8988T (cell line): ENCODE measurements around the gene REEP2.
"Not testable (repeated sequence)": the region's sequence is repeated elsewhere in the genome, so short reads cannot be mapped to it uniquely, and the experiment has no call there.

Experiments
- DNase-seq: peaks from one replicate; pipeline ENCODE4 v3.0.0; 2011

The REEP2 gene

DNA sequence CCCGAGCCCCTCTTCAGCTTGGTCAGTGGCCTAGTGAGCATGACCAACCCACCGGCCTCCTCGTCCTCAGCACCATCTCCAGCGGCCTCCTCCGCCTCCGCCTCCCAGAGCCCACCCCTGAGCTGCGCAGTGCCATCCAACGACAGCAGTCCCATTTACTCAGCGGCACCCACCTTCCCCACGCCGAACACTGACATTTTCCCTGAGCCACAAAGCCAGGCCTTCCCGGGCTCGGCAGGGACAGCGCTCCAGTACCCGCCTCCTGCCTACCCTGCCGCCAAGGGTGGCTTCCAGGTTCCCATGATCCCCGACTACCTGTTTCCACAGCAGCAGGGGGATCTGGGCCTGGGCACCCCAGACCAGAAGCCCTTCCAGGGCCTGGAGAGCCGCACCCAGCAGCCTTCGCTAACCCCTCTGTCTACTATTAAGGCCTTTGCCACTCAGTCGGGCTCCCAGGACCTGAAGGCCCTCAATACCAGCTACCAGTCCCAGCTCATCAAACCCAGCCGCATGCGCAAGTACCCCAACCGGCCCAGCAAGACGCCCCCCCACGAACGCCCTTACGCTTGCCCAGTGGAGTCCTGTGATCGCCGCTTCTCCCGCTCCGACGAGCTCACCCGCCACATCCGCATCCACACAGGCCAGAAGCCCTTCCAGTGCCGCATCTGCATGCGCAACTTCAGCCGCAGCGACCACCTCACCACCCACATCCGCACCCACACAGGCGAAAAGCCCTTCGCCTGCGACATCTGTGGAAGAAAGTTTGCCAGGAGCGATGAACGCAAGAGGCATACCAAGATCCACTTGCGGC, 28.2 kb downstream of the REEP2 start:
- DNase-seq: no peak

- no peak for DNase-seq
These were observed 28.9 kb downstream of the REEP2 start for GRCh38 chr5:138467711-138468132.

DNA sequence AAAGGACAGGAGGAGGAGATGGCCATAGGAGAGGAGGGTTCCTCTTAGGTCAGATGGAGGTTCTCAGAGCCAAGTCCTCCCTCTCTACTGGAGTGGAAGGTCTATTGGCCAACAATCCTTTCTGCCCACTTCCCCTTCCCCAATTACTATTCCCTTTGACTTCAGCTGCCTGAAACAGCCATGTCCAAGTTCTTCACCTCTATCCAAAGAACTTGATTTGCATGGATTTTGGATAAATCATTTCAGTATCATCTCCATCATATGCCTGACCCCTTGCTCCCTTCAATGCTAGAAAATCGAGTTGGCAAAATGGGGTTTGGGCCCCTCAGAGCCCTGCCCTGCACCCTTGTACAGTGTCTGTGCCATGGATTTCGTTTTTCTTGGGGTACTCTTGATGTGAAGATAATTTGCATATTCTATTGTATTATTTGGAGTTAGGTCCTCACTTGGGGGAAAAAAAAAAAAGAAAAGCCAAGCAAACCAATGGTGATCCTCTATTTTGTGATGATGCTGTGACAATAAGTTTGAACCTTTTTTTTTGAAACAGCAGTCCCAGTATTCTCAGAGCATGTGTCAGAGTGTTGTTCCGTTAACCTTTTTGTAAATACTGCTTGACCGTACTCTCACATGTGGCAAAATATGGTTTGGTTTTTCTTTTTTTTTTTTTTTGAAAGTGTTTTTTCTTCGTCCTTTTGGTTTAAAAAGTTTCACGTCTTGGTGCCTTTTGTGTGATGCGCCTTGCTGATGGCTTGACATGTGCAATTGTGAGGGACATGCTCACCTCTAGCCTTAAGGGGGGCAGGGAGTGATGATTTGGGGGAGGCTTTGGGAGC, 29.5 kb downstream of the REEP2 start:
- DNase-seq: no peak

DNA sequence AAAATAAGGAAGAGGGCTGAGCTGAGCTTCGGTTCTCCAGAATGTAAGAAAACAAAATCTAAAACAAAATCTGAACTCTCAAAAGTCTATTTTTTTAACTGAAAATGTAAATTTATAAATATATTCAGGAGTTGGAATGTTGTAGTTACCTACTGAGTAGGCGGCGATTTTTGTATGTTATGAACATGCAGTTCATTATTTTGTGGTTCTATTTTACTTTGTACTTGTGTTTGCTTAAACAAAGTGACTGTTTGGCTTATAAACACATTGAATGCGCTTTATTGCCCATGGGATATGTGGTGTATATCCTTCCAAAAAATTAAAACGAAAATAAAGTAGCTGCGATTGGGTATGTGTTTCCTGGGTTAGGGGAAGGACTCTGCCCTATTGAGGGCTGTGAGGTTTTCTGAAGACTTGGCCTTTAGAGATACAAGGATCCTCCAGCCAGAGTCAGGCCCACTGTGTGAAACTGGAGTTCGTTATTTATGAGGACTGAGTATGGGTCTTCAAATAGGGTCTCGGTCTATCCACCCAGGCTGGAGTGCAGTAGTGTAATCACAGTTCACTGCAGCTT, 30.2 kb downstream of the REEP2 start:
- no peak for DNase-seq

DNA sequence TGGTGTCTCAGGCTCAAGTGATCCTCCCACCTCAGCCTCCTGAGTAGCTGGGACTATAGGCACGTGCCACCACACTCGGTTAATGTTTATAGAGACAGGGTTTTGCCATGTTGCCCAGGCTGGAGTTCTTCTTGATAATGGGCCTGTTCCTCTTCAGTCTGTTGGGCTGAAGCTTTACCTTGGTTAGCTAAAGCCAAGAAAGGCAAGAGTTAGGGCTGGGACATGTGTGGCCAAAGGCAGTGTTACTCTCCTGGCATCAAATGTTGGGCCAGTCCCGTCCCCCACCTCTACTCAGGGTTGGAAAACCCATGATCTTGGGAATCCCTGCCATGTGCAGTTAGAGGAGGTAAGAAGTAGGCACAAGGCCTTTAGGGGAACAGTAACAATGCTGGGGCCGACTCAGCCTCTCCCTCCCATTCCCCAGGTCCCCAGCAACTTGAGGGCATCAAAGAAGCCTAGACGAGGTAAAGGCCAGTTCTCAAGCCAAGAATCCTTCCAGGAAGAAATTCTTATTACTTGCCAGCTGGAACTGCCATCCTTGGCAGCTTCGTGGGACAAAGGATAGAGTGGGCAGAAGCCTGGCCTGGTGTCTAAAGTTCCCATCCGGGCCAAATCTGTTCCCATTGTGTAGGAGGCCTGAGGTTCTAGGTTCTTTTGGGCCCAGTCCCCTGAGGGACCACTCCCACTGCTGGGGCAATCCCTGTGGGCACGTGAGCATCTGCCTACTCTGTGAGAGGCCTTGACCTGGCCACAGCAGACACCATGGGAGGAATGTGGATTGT, 30.9 kb downstream of the REEP2 start:
- DNase-seq: no peak

DNA sequence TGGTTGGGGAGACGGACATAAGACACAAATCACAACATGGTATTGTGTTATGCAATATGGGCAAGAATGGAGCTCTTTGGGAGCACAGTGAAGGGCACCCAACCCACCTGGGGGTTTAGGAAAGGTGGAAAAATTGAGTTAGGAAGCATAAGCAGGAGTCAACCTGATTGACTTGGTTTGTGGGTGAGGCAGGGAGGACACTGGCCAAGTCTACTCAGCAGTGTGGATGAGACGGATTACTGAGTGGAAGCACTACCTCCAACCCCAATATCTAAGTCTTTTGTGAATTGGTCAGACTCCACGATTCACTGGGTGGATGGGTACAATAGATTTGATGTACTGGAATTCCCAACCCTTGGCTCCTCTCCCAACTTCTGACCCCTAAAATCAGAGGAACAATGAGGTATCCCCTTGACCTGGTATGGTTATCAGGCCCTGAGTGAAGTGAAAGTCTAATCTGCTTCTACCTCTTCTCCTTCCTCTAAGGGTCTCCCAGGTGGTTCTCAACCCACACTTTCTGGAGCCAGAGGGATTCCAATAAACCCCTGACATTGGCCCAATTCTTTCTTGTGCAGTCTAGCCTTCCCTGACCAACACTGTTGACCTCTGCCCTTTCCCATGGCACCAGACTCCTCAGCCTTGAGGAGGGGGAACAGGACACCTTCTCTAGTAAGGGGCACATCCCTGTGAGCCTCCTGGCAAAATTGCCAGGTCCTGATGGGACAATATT, 31.6 kb downstream of the REEP2 start:
- DNase-seq: no peak

DNA sequence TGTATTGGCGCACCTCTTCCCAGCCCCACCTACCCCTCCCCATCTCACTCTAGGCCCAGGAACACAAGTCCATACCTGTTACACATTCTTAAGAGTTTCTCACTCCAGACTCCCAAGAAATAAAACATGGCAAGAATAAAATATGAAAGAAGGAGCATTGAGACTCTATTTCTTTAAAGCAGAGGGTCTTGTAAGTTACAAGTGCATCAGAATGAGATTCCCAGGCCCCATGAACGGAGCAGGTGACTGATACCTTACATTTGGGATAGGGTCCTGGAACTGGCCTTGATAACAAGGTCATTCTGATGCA, 32.1 kb downstream of the REEP2 start:
- DNase-seq: no peak

DNA sequence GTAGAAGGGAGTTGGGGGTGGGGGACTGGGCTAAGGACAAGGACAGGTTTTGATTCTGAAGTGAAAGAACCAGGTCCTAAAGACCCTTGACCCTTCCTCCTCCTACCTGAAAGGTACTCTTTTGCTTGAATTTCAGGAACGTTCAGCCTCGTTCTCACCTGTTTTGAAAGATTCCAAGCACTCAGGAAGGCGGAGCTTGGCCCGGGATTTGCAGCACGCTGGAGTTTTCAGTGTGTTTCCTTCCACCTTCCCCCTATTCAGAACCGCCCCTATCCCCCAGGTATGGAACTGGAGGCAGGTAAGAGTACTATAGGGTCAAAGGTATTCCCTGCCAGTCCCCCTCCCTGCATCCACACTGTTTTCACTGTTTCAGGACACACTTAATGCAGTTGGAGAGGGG, 33.5 kb downstream of the REEP2 start:
- DNase-seq: no peak

GRCh38 chr5:138473151-138473550, 34.3 kb downstream of the REEP2 start:
- not testable (repeated sequence) for DNase-seq

DNA sequence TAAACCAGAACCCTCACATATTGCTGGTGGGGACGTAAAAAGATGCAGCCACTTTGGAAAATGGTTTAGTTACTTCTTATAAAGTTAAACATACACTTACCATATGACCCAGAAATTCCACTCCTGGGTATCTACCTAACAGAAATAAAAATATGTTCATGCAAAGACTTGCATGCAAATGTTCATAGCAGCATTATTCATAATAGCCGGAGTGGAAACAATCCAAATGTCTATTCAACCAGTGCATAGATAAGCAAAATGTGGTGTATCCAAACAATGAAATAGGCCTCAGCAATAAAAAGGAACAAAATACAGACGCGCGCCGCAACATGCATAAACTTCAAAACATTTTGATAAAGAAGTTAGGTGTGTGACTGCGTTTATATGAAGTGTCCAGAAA, 38.1 kb downstream of the REEP2 start:
- DNase-seq: no peak

DNA sequence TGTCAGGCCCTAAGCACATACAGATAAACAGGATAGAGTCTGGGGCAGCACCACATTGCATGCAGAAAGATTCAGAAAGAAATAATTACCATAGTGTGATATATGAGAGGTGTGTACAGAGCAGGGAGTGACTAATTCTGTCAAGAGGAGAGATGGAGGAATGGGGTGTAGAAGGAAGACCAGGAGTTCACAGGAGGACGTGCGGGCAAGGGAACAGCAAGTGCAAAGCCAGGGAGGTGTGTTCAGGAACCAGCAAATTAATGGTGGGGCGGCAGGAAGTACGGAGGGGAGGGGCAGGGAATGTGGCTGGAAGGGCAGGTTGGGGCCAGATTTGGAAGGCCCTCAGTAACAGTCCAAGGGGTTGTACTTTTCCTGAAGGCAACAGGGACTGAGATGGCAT, 43.8 kb downstream of the REEP2 start:
- DNase-seq: no peak

GRCh38 chr5:138488481-138488945, 49.7 kb downstream of the REEP2 start:
- no peak for DNase-seq

- DNase-seq: no peak
These were observed 50.8 kb downstream of the REEP2 start for GRCh38 chr5:138489683-138490061.

DNA sequence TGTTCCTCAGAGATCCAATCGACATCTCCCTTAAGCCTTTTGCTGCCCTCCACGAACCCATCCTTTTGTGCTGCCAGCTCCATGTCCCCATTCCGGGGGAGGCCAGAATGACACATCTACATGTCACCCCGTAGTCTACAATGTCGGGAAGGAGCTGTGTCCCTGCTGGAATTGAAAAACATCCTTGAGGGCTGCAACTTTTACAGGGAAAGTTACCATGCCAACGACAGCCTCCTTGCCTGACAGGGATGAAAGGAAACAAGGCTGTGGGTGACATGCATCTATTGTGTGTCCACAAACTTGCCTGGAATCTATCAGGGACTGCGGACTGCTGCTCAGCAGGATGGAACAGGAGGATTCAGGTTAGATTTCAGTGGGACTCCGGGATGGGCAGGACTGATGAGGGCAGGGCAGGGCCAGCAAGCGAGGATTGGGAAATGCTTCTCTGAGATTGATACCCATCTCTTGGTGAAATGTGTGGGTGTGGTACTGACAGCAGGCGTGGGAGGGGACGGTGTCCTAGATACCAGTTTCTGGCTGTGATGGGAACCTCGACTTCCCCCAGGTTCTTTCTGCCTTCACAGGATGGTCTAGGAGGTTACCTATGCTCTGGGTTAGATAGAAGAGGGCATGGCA, 51.9 kb downstream of the REEP2 start:
- no peak for DNase-seq

DNA sequence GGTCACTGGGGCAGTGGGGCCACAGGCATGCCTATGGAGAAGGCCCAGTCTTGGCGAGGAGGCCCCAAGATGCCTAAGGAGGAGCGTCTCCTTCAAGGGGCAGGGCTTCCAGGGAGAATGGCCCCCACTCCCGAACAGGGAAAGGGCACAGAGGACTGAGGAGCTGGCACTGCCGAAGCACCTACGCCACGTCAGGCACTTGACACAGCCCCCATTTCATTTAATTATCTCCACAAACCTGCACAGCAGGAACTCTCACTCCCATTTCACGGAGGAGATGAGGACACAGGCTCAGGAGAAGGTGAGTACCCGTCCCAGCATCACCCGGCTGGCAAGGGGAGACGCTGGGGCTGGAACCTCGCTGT, 52.4 kb downstream of the REEP2 start:
- DNase-seq: no peak

DNA sequence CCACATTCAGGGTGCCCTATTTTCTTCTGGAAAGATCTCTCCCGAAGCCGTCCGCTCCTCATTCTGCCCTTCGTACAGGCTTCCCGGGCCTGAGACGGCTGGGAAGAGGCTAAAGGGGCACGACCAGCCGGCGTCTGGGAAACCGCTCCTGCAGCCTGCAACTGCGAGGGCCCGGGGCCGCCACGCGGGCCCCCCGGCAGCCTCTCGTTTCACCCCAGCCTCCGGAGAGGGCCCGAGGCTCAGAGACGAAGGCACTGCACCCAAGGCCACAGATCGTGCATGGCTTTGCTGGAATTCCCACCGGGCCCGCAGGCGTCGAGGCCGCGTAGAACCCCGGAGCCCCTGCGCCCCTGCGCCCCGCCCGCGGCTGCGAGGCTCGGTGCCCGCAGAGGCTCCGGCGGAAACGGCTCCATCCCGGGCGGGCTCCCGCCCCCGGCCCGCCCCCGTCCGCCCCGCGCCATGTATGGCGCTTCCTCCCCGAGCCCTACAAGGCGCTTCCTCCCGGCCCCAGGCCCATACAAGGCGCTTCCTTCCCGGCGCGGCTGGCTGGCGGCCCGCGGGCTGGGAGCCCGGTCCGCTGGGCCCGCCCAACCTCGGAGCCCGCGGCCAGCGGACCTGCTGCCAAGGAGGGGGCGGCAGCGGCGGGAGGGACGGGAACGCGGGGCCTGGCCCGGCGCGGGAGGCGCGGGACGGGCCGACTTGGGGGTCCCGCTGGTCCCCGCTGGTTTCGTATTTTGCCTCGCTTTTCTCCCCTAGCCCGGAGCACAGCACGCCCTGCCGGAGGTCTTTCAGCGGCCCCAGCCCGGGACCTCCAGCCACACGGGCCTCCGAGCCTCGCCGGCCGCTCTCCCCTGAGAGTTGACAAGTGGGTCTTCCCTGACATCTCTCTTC, 53.1 kb downstream of the REEP2 start:
- peak; percentile 77 for DNase-seq

GRCh38 chr5:138492560-138493045, 53.7 kb downstream of the REEP2 start:
- no peak for DNase-seq

GRCh38 chr5:138495351-138495750, 56.5 kb downstream of the REEP2 start:
- DNase-seq: no peak
